A673 (cell line): ENCODE results near the gene UPK1B. TPM values are rescaled to one million over a fixed set of nuclear protein-coding genes. Genes with fewer than 3 reads are reported as not detected.
"Not testable (repeated sequence)": the region's sequence is repeated elsewhere in the genome, so short reads cannot be mapped to it uniquely, and the experiment has no call there.

ENCODE experiments used
- BruUV-seq: library from RNA; stranded (reverse); fragments of 400-500 nt; replicated peaks from 2 replicates; lab custom pipeline; 2021; lab: Mats Ljungman, UMichigan
- CTCF ChIA-PET: fragments of 300-600 bp; sonication (Branson Sonifier 250); formaldehyde crosslinking; loops from one replicate; lab custom pipeline; 2022; ENCODE audit warnings: antibody characterized with exemption; lab: Charles Lee
- POLR2A ChIA-PET: fragments of 300-600 bp; sonication (Branson Sonifier 250); formaldehyde crosslinking; loops from one replicate; lab custom pipeline; 2022; ENCODE audit warnings: antibody characterized with exemption; ENCODE audit not compliant: low non-redundant PET; lab: Charles Lee
- DNase-seq: peaks from one replicate; pipeline ENCODE4 v3.0.0-alpha.2; 2015; ENCODE audit warnings: low spot score
- H3K27ac ChIP-seq: fragments of 200-600 bp; sonication (generic); 2 replicates; pipeline ENCODE4 v1.5.1; 2016; ENCODE audit warnings: mixed run types, low read depth, mild to moderate bottlenecking, mixed read lengths, antibody characterized with exemption, low read length; ENCODE audit not compliant: poor library complexity, severe bottlenecking
- H3K27me3 ChIP-seq: fragments of 200-600 bp; sonication (generic); replicated peaks from 2 replicates; pipeline ENCODE4 v1.6.1; 2017; ENCODE audit warnings: mixed run types, low read depth, mild to moderate bottlenecking, mixed read lengths, antibody characterized with exemption, low read length; ENCODE audit not compliant: insufficient read depth, poor library complexity
- H3K36me3 ChIP-seq: fragments of 200-600 bp; sonication (generic); 2 replicates; pipeline ENCODE4 v1.6.1; 2016; ENCODE audit warnings: mixed run types, mild to moderate bottlenecking, mixed read lengths, antibody characterized with exemption, low read length; ENCODE audit not compliant: insufficient read depth, poor library complexity, severe bottlenecking
- H3K4me1 ChIP-seq: fragments of 200-600 bp; sonication (generic); 2 replicates; pipeline ENCODE4 v1.6.1; 2017; ENCODE audit warnings: mixed run types, mild to moderate bottlenecking, mixed read lengths, antibody characterized with exemption, low read length; ENCODE audit not compliant: insufficient read depth, poor library complexity, severe bottlenecking
- H3K4me3 ChIP-seq: fragments of 200-600 bp; sonication (generic); 2 replicates; pipeline ENCODE4 v1.5.1; 2016; ENCODE audit warnings: low read depth, mixed run types, mild to moderate bottlenecking, mixed read lengths, low read length; ENCODE audit not compliant: poor library complexity, severe bottlenecking
- H3K9me3 ChIP-seq: fragments of 200-600 bp; sonication (generic); 2 replicates; pipeline ENCODE4 v1.6.1; 2016; ENCODE audit warnings: mixed run types, low read depth, mild to moderate bottlenecking, mixed read lengths, antibody characterized with exemption, low read length; ENCODE audit not compliant: poor library complexity, severe bottlenecking
- EZH2 ChIP-seq: fragments of 200-600 bp; sonication (generic); IDR thresholded peaks from 2 replicates; pipeline ENCODE4 v1.6.1; 2017; ENCODE audit warnings: borderline replicate concordance, low read depth, mild to moderate bottlenecking, mixed read lengths, antibody characterized with exemption, low read length; ENCODE audit not compliant: poor library complexity, severe bottlenecking
- intact Hi-C: fragments of 100-400 bp; cut with micrococcal nuclease; formaldehyde crosslinking; loops from one replicate; pipeline ENCODE4 v1.10.0; 2022; ENCODE audit not compliant: unreplicated experiment
- total RNA-seq: library from RNA; stranded (reverse); gene quantifications from 2 replicates; pipeline ENCODE4 v1.2.3, GENCODE V29; 2021
- TF ChIP-seq, protein P1 (sequence below): fragments of 300-800, 200-600 bp; sonication (generic); conservative IDR thresholded peaks from 2 replicates; pipeline ENCODE4 v1.5.1; 2017; ENCODE audit warnings: low read depth, mild to moderate bottlenecking, antibody characterized with exemption, low read length, moderate library complexity, mixed read lengths

The UPK1B gene
- total RNA-seq, 1 experiment from 2014 or later: not detected

DNA sequence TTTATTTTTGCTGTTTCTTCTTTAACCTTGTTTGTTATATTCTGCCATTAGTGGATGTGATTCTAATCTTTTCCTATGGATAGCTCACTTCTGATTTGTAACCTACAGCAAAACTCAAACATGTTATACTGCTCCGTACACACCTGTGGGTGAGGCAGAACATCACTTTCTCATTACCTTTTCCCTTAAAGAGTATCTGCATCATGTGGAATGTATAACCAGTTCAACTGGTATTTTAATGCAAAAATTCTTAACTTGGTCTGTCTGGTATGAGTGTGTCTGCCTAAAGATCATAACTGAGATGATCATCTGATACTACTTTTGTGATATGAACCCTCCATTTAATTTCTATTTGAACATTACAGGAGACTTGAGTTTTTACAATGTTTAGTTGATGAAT is 13.0 kb upstream of the UPK1B start:
- no peaks in the 10 kb centered on the region for H3K27me3 ChIP-seq
- H3K36me3 ChIP-seq: no peaks in the 10 kb centered on the region
- TF ChIP-seq EZH2: no peak
- TF ChIP-seq, protein P1, sequence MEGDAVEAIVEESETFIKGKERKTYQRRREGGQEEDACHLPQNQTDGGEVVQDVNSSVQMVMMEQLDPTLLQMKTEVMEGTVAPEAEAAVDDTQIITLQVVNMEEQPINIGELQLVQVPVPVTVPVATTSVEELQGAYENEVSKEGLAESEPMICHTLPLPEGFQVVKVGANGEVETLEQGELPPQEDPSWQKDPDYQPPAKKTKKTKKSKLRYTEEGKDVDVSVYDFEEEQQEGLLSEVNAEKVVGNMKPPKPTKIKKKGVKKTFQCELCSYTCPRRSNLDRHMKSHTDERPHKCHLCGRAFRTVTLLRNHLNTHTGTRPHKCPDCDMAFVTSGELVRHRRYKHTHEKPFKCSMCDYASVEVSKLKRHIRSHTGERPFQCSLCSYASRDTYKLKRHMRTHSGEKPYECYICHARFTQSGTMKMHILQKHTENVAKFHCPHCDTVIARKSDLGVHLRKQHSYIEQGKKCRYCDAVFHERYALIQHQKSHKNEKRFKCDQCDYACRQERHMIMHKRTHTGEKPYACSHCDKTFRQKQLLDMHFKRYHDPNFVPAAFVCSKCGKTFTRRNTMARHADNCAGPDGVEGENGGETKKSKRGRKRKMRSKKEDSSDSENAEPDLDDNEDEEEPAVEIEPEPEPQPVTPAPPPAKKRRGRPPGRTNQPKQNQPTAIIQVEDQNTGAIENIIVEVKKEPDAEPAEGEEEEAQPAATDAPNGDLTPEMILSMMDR: no peak
- BruUV-seq: no TSS peak
- ChIA-PET POLR2A (no interaction called here), CTCF (no interaction called here)
- no peak overlapping the region for H3K27ac ChIP-seq
- intact Hi-C loops: no loop called here
- H3K4me3 ChIP-seq: no peak overlapping the region
- no peaks in the 10 kb centered on the region for H3K4me1 ChIP-seq
- no peaks in the 10 kb centered on the region for H3K9me3 ChIP-seq
- DNase-seq: no peak

DNA sequence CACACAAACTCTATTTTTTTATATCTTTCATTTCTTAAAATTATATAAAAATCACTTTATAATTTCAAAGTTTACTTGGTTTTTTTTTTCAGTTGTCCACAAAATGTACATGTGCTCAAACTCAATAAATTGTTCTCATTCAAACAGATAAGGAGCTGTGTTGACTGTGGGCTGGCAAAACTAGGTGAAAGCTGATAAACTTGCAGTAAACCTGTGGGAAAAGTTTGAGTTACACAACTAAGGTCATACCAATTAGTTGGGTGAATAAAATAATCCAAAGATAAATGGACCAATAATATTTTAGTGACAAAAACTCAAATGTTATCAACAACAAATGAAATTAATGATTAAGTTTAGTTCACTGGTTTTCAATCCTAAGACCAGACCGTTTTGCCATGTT is 12.6 kb upstream of the UPK1B start:
- TF ChIP-seq EZH2: no peak
- TF ChIP-seq, protein P1: no peak
- ChIA-PET CTCF (no interaction called here), POLR2A (no interaction called here)
- intact Hi-C loops: no loop called here
- Histone ChIP-seq H3K4me1 (no peaks in the 10 kb centered on the region), H3K27ac (no peak overlapping the region), H3K27me3 (no peaks in the 10 kb centered on the region), H3K36me3 (no peaks in the 10 kb centered on the region), H3K4me3 (no peak overlapping the region), H3K9me3 (no peaks in the 10 kb centered on the region)
- no peak for DNase-seq
- no TSS peak for BruUV-seq

DNA sequence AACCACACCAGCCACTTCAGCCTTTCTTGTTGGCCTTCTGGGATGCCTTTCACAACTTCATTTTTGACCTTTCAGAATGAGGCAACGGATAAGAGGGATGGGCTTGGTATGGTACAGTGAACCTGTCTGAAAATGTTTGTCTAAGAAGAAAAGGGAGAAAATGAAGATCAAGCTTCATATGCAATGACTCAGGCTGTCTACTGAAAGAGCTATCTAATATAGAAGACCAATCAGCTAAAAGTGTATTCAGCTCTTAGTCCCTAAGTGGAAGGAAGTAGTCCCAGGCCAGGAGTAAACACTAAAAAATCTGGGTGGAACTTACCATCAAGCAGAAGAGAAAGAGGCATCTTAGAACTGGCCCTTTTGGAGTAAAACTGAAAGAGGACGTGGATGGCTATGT is 12.2 kb upstream of the UPK1B start:
- Histone ChIP-seq H3K4me3 (no peak overlapping the region), H3K9me3 (no peaks in the 10 kb centered on the region), H3K4me1 (no peaks in the 10 kb centered on the region), H3K36me3 (no peaks in the 10 kb centered on the region), H3K27me3 (no peaks in the 10 kb centered on the region), H3K27ac (no peak overlapping the region)
- no peak for TF ChIP-seq EZH2
- TF ChIP-seq, protein P1: no peak
- ChIA-PET CTCF (interaction anchor here (0.6 kb wide), 1 partner anchor 1335 kb away, joined by 3 read pairs; no protein-coding TSS in a partner anchor), POLR2A (no interaction called here)
- BruUV-seq: no TSS peak
- intact Hi-C loops: no loop called here
- DNase-seq: no peak

DNA sequence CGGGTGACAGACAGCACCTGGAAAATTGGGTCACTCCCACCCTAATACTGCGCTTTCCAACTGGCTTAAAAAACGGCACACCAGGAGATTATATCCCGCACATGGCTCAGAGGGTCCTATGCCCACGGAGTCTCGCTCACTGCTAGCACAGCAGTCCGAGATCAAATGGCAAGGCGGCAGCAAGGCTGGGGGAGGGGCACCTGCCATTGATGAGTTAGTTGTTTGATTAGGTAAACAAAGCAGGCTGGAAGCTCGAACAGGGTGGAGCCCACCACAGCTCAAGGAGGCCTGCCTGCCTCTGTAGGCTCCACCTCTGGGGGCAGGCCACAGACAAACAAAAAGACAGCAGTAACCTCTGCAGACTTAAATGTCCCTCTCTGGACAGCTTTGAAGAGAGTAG is 8.7 kb upstream of the UPK1B start:
- H3K4me3 ChIP-seq, H3K9me3 ChIP-seq, BruUV-seq, DNase-seq, POLR2A ChIA-PET, CTCF ChIA-PET, H3K27me3 ChIP-seq, H3K36me3 ChIP-seq, H3K4me1 ChIP-seq, intact Hi-C loops, H3K27ac ChIP-seq: not testable (repeated sequence)
